Stimulated activated naive CD4-positive, alpha-beta T cell treated with Interleukin-2 at 50 U/mL for 16 hours (primary cell): ENCODE data around the gene MRPS18A.

Source experiments
- DNase-seq: peaks from one replicate; lab custom pipeline; 2025; lab: John Stamatoyannopoulos, UW

The MRPS18A gene

GRCh38 chr6:43698584-43699349 lies 11.2 kb upstream of the MRPS18A start:
- DNase-seq = no peak

- DNase-seq = no peak
These were observed 9.8 kb upstream of the MRPS18A start for GRCh38 chr6:43697421-43697820.

- DNase-seq = no peak
These were observed 8.3 kb upstream of the MRPS18A start for GRCh38 chr6:43695967-43696291.

GRCh38 chr6:43695215-43695966 lies 7.8 kb upstream of the MRPS18A start:
- no peak for DNase-seq

GRCh38 chr6:43689421-43689820 lies 1.8 kb upstream of the MRPS18A start:
- DNase-seq = no peak

GRCh38 chr6:43687079-43687436 lies 533 bp downstream of the MRPS18A start:
- DNase-seq = no peak

GRCh38 chr6:43683708-43684455 lies 3.7 kb downstream of the MRPS18A start:
- DNase-seq = no peak

- DNase-seq = no peak
These were observed 4.7 kb downstream of the MRPS18A start for GRCh38 chr6:43682724-43683429.

- no peak for DNase-seq
These were observed 6.3 kb downstream of the MRPS18A start for GRCh38 chr6:43681303-43681702.

GRCh38 chr6:43680308-43681200 lies 7.0 kb downstream of the MRPS18A start:
- DNase-seq = no peak

GRCh38 chr6:43679057-43679456 lies 8.5 kb downstream of the MRPS18A start:
- no peak for DNase-seq

GRCh38 chr6:43678341-43678740 lies 9.2 kb downstream of the MRPS18A start:
- no peak for DNase-seq

- no peak for DNase-seq
These were observed 9.8 kb downstream of the MRPS18A start for GRCh38 chr6:43677759-43678158.

GRCh38 chr6:43676962-43677606 lies 10.5 kb downstream of the MRPS18A start:
- no peak for DNase-seq

GRCh38 chr6:43674921-43675320 lies 12.7 kb downstream of the MRPS18A start:
- DNase-seq = no peak

- no peak for DNase-seq
These were observed 13.3 kb downstream of the MRPS18A start for GRCh38 chr6:43674291-43674690.

GRCh38 chr6:43673444-43674084 lies 14.0 kb downstream of the MRPS18A start:
- no peak for DNase-seq

GRCh38 chr6:43671801-43672690 lies 15.5 kb downstream of the MRPS18A start:
- DNase-seq = no peak
